Astrocyte (in vitro differentiated cells and primary cell): ENCODE results near the gene TAF4. TPM values are rescaled to one million over a fixed set of nuclear protein-coding genes. Genes with fewer than 3 reads are reported as not detected.

ENCODE experiments used
- DNase-seq: peaks from one replicate; pipeline ENCODE4 v3.0.0-alpha.2; 2010; ENCODE audit warnings: low read depth
- FAIRE-seq: peaks from 2 replicates; lab custom pipeline; 2011; peaks lifted over from hg19 to GRCh38; lab: Jason Lieb, UNC
- H2AFZ ChIP-seq: 2 replicates; pipeline ENCODE4 v1.6.0; 2012; ENCODE audit warnings: low read depth, low read length, inconsistent platforms
- H3K27ac ChIP-seq: 2 replicates; pipeline ENCODE4 v1.5.1; 2011; ENCODE audit warnings: low read depth, low read length, inconsistent platforms
- H3K27me3 ChIP-seq: 2 replicates; pipeline ENCODE4 v1.6.0; 2011; ENCODE audit warnings: low read length, inconsistent platforms; ENCODE audit not compliant: insufficient read depth
- H3K36me3 ChIP-seq: 2 replicates; pipeline ENCODE4 v1.5.1; 2011; ENCODE audit warnings: low read length, inconsistent platforms; ENCODE audit not compliant: insufficient read depth
- H3K4me1 ChIP-seq: 2 replicates; pipeline ENCODE4 v1.5.1; 2011; ENCODE audit warnings: low read length, inconsistent platforms; ENCODE audit not compliant: insufficient read depth
- H3K4me2 ChIP-seq: 2 replicates; pipeline ENCODE4 v1.6.0; 2012; ENCODE audit warnings: low read length, inconsistent platforms
- H3K4me3 ChIP-seq: 2 replicates; pipeline ENCODE4 v1.5.1; 2011; ENCODE audit warnings: low read depth, mild to moderate bottlenecking, low read length, inconsistent platforms; ENCODE audit not compliant: insufficient read depth
- H3K79me2 ChIP-seq: 2 replicates; pipeline ENCODE4 v1.6.0; 2012; ENCODE audit warnings: mild to moderate bottlenecking, low read length, inconsistent platforms; ENCODE audit not compliant: insufficient read depth
- H3K9ac ChIP-seq: 2 replicates; pipeline ENCODE4 v1.6.0; 2012; ENCODE audit warnings: mild to moderate bottlenecking, low read length, inconsistent platforms
- H3K9me3 ChIP-seq: 2 replicates; pipeline ENCODE4 v1.5.1; 2012; ENCODE audit warnings: low read depth, mild to moderate bottlenecking, low read length, inconsistent platforms; ENCODE audit not compliant: insufficient read depth
- H4K20me1 ChIP-seq: 2 replicates; pipeline ENCODE4 v1.6.0; 2012; ENCODE audit warnings: low read length, inconsistent platforms; ENCODE audit not compliant: insufficient read depth
- H3K27ac Mint-ChIP-seq: one replicate; pipeline ENCODE4 v1.8.0; 2021; ENCODE audit warnings: mild to moderate bottlenecking, mixed read lengths; ENCODE audit not compliant: unreplicated experiment
- H3K27me3 Mint-ChIP-seq: one replicate; pipeline ENCODE4 v1.8.0; 2021; ENCODE audit warnings: low read depth, mixed read lengths; ENCODE audit not compliant: unreplicated experiment
- H3K36me3 Mint-ChIP-seq: one replicate; pipeline ENCODE4 v1.8.0; 2021; ENCODE audit warnings: low read depth, mixed read lengths; ENCODE audit not compliant: unreplicated experiment
- H3K4me1 Mint-ChIP-seq: one replicate; pipeline ENCODE4 v1.8.0; 2021; ENCODE audit warnings: low read depth, mixed read lengths; ENCODE audit not compliant: unreplicated experiment
- H3K4me3 Mint-ChIP-seq: one replicate; pipeline ENCODE4 v1.8.0; 2021; ENCODE audit warnings: mild to moderate bottlenecking, moderate library complexity, mixed read lengths; ENCODE audit not compliant: unreplicated experiment
- H3K9me3 Mint-ChIP-seq: one replicate; pipeline ENCODE4 v1.8.0; 2021; ENCODE audit warnings: mild to moderate bottlenecking, mixed read lengths; ENCODE audit not compliant: unreplicated experiment
- CTCF ChIP-seq: IDR thresholded peaks from 2 replicates; pipeline ENCODE4 v1.5.1; 2011; ENCODE audit warnings: low read depth, mild to moderate bottlenecking, inconsistent platforms, low read length, moderate library complexity; ENCODE audit not compliant: insufficient read depth
- EZH2 ChIP-seq: IDR thresholded peaks from 2 replicates; pipeline ENCODE4 v1.6.1; 2012; ENCODE audit warnings: mild to moderate bottlenecking, low read length, inconsistent platforms; ENCODE audit not compliant: insufficient read depth
- total RNA-seq: library from RNA; stranded (reverse); gene quantifications from 2 replicates; pipeline ENCODE4 v1.2.1, GENCODE V29; 2021

The TAF4 gene
- total RNA-seq, 1 donor from 2014 or later = 11.8 TPM

DNA sequence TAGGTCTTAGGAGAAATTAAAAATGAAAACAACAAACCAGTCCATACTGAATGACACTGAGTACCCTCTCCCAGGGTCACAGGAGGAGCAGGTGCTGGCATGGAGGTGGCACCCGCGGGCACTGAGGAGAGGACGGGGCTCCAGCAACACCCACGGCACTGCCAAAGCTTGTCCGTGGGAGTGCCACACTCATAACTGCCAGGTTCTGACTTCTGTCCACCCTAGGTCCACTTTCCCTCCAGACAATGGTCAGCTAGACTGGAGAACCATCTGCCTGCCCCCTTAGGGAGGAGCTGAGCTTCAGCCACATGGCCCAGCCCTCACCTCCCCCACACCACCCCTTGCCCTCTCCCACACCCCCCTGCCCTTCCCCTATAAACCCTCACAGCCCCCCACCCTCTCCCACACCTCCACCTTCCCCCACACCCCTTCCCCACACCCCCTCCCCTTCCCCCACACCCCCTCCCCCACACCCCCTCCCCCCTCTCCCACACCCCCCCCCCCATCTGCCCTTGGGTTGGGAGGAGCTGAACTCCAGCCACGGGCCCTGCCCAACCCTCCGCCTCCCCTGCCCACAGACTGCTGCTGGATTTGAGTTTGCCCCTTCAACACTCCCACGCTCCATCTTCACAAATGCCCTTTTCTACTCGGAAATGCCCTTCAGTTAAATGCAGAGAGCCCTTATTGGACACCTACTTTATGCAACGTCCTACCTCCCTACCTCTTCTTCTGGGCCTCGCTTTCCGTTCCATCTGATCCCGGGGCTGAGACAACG is 129.6 kb downstream of the TAF4 start:
- FAIRE-seq = no peak
- Mint-ChIP-seq H3K4me3 (no peak overlapping the region), H3K36me3 (peaks cover 2% of the 10 kb centered on the region), H3K27ac (no peak overlapping the region), H3K4me1 (no peaks in the 10 kb centered on the region), H3K9me3 (no peaks in the 10 kb centered on the region), H3K27me3 (peaks cover 12% of the 10 kb centered on the region)
- no peaks in the 10 kb centered on the region for H4K20me1 ChIP-seq
- no peaks in the 10 kb centered on the region for H3K9me3 ChIP-seq
- H3K4me1 ChIP-seq = no peaks in the 10 kb centered on the region
- H3K4me3 ChIP-seq = no peak overlapping the region
- H3K36me3 ChIP-seq = no peaks in the 10 kb centered on the region
- H3K4me2 ChIP-seq = no peak overlapping the region
- no peak overlapping the region for H3K27ac ChIP-seq
- no peak overlapping the region for H3K9ac ChIP-seq
- H2AFZ ChIP-seq = no peak overlapping the region
- TF ChIP-seq CTCF (no peak), EZH2 (no peak)
- no peak for DNase-seq
- H3K27me3 ChIP-seq = no peaks in the 10 kb centered on the region
- H3K79me2 ChIP-seq = no peaks in the 10 kb centered on the region

DNA sequence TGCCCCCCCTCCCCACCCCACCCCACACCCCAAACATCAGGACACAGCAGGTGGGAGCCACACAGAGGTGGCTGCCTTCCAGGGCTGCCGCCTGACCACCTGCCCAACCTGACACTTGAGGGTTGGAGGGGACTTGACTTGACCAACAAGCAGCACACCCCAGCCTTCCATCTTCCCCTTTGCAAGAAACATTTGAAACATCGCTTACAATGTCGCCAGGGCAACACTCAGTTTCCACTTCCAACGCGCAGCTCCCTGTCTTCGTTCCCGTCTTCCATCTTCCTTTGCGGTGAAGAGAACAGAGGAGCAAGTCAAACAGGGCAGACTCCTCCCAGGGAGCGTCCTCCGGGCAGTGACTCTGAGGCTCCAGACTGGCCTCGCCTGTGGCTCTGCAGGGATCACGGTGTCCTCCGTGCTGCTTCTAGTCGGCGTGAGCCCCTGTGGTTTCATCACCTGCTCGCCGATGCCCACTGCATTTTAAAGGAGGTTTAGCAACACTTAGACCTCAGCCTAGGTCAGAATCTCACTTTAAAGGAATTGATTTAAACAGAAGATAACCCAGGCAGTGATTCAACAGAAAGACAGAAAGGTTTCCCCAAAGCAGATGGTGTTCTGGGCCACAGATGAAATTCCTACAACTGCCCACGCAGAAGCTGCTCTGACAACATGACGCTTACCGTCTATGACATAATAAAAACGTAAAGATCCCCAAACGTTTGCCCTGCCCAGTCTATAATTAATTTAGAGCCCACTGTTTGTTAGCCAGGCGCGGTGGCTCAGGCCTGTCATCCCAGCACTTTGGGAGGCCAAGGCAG is 130.8 kb downstream of the TAF4 start:
- FAIRE-seq (no peak), DNase-seq (peak; percentile 27)
- H3K27ac Mint-ChIP-seq = no peak overlapping the region
- peaks cover 8% of the 10 kb centered on the region for H3K27me3 Mint-ChIP-seq
- Histone ChIP-seq H3K9me3 (no peaks in the 10 kb centered on the region), H3K4me3 (no peak overlapping the region), H3K79me2 (no peaks in the 10 kb centered on the region), H3K36me3 (no peaks in the 10 kb centered on the region), H2AFZ (no peak overlapping the region), H4K20me1 (no peaks in the 10 kb centered on the region), H3K9ac (no peak overlapping the region), H3K4me1 (no peaks in the 10 kb centered on the region), H3K4me2 (no peak overlapping the region), H3K27ac (no peak overlapping the region), H3K27me3 (no peaks in the 10 kb centered on the region)
- no peaks in the 10 kb centered on the region for H3K9me3 Mint-ChIP-seq
- TF ChIP-seq EZH2 (no peak), CTCF (no peak)
- no peak overlapping the region for H3K4me3 Mint-ChIP-seq
- peaks cover 4% of the 10 kb centered on the region for H3K36me3 Mint-ChIP-seq
- H3K4me1 Mint-ChIP-seq = no peaks in the 10 kb centered on the region
